SK-N-SH treated with all-trans-retinoic acid at 6 μM for 48 hours (cell line): ENCODE results near the gene C2CD4B.

Experiments used
- ATAC-seq: fragments of 200-7000 bp; cut with Tn5 transposase; 3 replicates; pipeline ENCODE4 v1.9.1; 2020; ENCODE audit warnings: mild to moderate bottlenecking, moderate library complexity
- ARNTL ChIP-seq: fragments of 450-650 bp; formaldehyde crosslinking; IDR thresholded peaks from 2 replicates; pipeline ENCODE4 v1.5.0; 2020; ENCODE audit warnings: low read depth, mild to moderate bottlenecking, moderate library complexity, borderline replicate concordance
- BACH2 ChIP-seq: fragments of 250-450 bp; sonication (Bioruptor Pico); IDR thresholded peaks from 2 replicates; pipeline ENCODE4 v1.9.0; 2021; ENCODE audit warnings: mild to moderate bottlenecking, borderline replicate concordance
- CSDC2 ChIP-seq: fragments of 250-450 bp; sonication (Bioruptor Pico); IDR thresholded peaks from 2 replicates; pipeline ENCODE4 v1.5.0; 2020; ENCODE audit warnings: mild to moderate bottlenecking, moderate library complexity
- ESRRG ChIP-seq: fragments of 250-450 bp; sonication (Bioruptor Pico); IDR thresholded peaks from 2 replicates; pipeline ENCODE4 v1.6.1; 2021; ENCODE audit warnings: mild to moderate bottlenecking
- GLIS3 ChIP-seq: fragments of 250-450 bp; sonication (Bioruptor Pico); IDR thresholded peaks from 2 replicates; pipeline ENCODE4 v1.5.0; 2020; ENCODE audit warnings: mild to moderate bottlenecking, moderate library complexity
- ISL1 ChIP-seq: fragments of 250-450 bp; sonication (Bioruptor Pico); IDR thresholded peaks from 2 replicates; pipeline ENCODE4 v2.1.2; 2022; ENCODE audit warnings: mild to moderate bottlenecking, moderate library complexity
- OSR1 ChIP-seq: fragments of 250-450 bp; sonication (Bioruptor Pico); IDR thresholded peaks from 2 replicates; pipeline ENCODE4 v1.8.0; 2022; ENCODE audit warnings: moderate library complexity, mild to moderate bottlenecking, inconsistent platforms
- PPARA ChIP-seq: fragments of 250-450 bp; sonication (Bioruptor Pico); IDR thresholded peaks from 2 replicates; pipeline ENCODE4 v1.5.0; 2020; ENCODE audit warnings: mild to moderate bottlenecking, borderline replicate concordance
- RARB ChIP-seq: fragments of 250-450 bp; sonication (Bioruptor Pico); IDR thresholded peaks from 2 replicates; pipeline ENCODE4 v1.8.0; 2021; ENCODE audit warnings: mild to moderate bottlenecking, moderate library complexity
- SNAI2 ChIP-seq: fragments of 250-450 bp; sonication (Bioruptor Pico); IDR thresholded peaks from 2 replicates; pipeline ENCODE4 v1.5.0; 2020; ENCODE audit warnings: mild to moderate bottlenecking, moderate library complexity
- TCF4 ChIP-seq: fragments of 250-450 bp; sonication (Bioruptor Pico); IDR thresholded peaks from 2 replicates; pipeline ENCODE4 v1.8.0; 2021; ENCODE audit warnings: mild to moderate bottlenecking, moderate library complexity, borderline replicate concordance
- TOX ChIP-seq: fragments of 250-450 bp; sonication (Bioruptor Pico); IDR thresholded peaks from 2 replicates; pipeline ENCODE4 v1.8.0; 2021; ENCODE audit warnings: mild to moderate bottlenecking, moderate library complexity, borderline replicate concordance
- ZC3H10 ChIP-seq: fragments of 250-450 bp; sonication (Bioruptor Pico); IDR thresholded peaks from 2 replicates; pipeline ENCODE4 v1.5.1; 2021; ENCODE audit warnings: mild to moderate bottlenecking, moderate library complexity
- ZFP3 ChIP-seq: fragments of 250-450 bp; sonication (Bioruptor Pico); IDR thresholded peaks from 2 replicates; pipeline ENCODE4 v1.5.0; 2020; ENCODE audit warnings: mild to moderate bottlenecking, moderate library complexity
- ZFP30 ChIP-seq: fragments of 450-650 bp; formaldehyde crosslinking; IDR thresholded peaks from 2 replicates; pipeline ENCODE4 v1.5.0; 2022; ENCODE audit warnings: mild to moderate bottlenecking, moderate library complexity
- ZNF565 ChIP-seq: fragments of 450-650 bp; formaldehyde crosslinking; conservative IDR thresholded peaks from 2 replicates; pipeline ENCODE4 v1.5.0; 2020; ENCODE audit warnings: low read depth, mild to moderate bottlenecking, moderate library complexity
- ZNF70 ChIP-seq: fragments of 450-650 bp; formaldehyde crosslinking; IDR thresholded peaks from 2 replicates; pipeline ENCODE4 v1.5.0; 2020; ENCODE audit warnings: mild to moderate bottlenecking, moderate library complexity
- ZNF8 ChIP-seq: fragments of 450-650 bp; formaldehyde crosslinking; IDR thresholded peaks from 2 replicates; pipeline ENCODE4 v1.5.0; 2020; ENCODE audit warnings: mild to moderate bottlenecking, moderate library complexity
- TF ChIP-seq, protein P1 (sequence below): fragments of 250-450 bp; sonication (Bioruptor Pico); IDR thresholded peaks from 2 replicates; pipeline ENCODE4 v1.8.0; 2020; ENCODE audit warnings: mild to moderate bottlenecking, moderate library complexity, borderline replicate concordance
- TF ChIP-seq, protein P2 (sequence below): fragments of 250-450 bp; sonication (Bioruptor Pico); IDR thresholded peaks from 2 replicates; pipeline ENCODE4 v1.5.1; 2020; ENCODE audit warnings: low read depth, mild to moderate bottlenecking, moderate library complexity
- TF ChIP-seq, protein P3 (sequence below): fragments of 250-450 bp; sonication (Bioruptor Pico); IDR thresholded peaks from 2 replicates; pipeline ENCODE4 v1.8.0; 2021; ENCODE audit warnings: low read depth, mild to moderate bottlenecking, moderate library complexity, borderline replicate concordance
- TF ChIP-seq, protein P4 (sequence below): fragments of 250-450 bp; sonication (Bioruptor Pico); IDR thresholded peaks from 2 replicates; pipeline ENCODE4 v1.5.0; 2020; ENCODE audit warnings: mild to moderate bottlenecking, moderate library complexity
- TF ChIP-seq, protein P5 (sequence below): fragments of 250-450 bp; sonication (Bioruptor Pico); IDR thresholded peaks from 2 replicates; pipeline ENCODE4 v1.5.1; 2021; ENCODE audit warnings: mild to moderate bottlenecking, moderate library complexity

The C2CD4B gene

DNA sequence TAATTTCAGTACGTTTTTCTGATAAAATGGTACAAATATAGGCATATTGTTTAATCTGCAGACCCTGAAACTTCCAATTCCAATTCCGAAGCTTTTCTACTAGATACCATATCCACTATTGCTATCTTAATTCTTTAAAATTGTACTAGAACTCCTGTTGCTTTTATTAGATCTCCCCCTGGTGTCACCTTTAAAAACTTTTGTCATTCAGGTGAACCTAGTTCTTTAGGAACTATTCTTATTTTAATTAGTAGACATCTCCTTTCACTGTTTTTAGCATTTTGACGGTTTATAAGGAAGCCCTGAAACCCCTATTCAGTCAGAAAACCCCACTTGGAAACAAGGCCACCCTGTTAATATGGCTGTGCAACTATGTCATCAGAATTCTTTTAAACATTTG is 22.3 kb downstream of the C2CD4B start:
- TF ChIP-seq ISL1 (CRISPR knock-in tag) (no peak), ZFP3 (CRISPR knock-in tag) (no peak), ZC3H10 (CRISPR knock-in tag) (no peak), RARB (CRISPR knock-in tag) (no peak), GLIS3 (CRISPR knock-in tag) (no peak), ZFP30 (CRISPR knock-in tag) (no peak), TCF4 (no peak), ESRRG (CRISPR knock-in tag) (no peak), TOX (CRISPR knock-in tag) (no peak), ARNTL (CRISPR knock-in tag) (no peak), BACH2 (CRISPR knock-in tag) (no peak), PPARA (no peak), ZNF70 (CRISPR knock-in tag) (no peak), SNAI2 (no peak), OSR1 (CRISPR knock-in tag) (no peak)
- TF ChIP-seq, protein P1, sequence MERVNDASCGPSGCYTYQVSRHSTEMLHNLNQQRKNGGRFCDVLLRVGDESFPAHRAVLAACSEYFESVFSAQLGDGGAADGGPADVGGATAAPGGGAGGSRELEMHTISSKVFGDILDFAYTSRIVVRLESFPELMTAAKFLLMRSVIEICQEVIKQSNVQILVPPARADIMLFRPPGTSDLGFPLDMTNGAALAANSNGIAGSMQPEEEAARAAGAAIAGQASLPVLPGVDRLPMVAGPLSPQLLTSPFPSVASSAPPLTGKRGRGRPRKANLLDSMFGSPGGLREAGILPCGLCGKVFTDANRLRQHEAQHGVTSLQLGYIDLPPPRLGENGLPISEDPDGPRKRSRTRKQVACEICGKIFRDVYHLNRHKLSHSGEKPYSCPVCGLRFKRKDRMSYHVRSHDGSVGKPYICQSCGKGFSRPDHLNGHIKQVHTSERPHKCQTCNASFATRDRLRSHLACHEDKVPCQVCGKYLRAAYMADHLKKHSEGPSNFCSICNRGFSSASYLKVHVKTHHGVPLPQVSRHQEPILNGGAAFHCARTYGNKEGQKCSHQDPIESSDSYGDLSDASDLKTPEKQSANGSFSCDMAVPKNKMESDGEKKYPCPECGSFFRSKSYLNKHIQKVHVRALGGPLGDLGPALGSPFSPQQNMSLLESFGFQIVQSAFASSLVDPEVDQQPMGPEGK (CRISPR knock-in tag) = no peak
- TF ChIP-seq, protein P2, sequence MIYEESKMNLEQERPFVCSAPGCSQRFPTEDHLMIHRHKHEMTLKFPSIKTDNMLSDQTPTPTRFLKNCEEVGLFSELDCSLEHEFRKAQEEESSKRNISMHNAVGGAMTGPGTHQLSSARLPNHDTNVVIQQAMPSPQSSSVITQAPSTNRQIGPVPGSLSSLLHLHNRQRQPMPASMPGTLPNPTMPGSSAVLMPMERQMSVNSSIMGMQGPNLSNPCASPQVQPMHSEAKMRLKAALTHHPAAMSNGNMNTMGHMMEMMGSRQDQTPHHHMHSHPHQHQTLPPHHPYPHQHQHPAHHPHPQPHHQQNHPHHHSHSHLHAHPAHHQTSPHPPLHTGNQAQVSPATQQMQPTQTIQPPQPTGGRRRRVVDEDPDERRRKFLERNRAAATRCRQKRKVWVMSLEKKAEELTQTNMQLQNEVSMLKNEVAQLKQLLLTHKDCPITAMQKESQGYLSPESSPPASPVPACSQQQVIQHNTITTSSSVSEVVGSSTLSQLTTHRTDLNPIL (CRISPR knock-in tag) = no peak
- TF ChIP-seq, protein P3, sequence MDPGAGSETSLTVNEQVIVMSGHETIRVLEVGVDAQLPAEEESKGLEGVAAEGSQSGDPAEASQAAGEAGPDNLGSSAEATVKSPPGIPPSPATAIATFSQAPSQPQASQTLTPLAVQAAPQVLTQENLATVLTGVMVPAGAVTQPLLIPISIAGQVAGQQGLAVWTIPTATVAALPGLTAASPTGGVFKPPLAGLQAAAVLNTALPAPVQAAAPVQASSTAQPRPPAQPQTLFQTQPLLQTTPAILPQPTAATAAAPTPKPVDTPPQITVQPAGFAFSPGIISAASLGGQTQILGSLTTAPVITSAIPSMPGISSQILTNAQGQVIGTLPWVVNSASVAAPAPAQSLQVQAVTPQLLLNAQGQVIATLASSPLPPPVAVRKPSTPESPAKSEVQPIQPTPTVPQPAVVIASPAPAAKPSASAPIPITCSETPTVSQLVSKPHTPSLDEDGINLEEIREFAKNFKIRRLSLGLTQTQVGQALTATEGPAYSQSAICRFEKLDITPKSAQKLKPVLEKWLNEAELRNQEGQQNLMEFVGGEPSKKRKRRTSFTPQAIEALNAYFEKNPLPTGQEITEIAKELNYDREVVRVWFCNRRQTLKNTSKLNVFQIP = no peak
- TF ChIP-seq, protein P4, sequence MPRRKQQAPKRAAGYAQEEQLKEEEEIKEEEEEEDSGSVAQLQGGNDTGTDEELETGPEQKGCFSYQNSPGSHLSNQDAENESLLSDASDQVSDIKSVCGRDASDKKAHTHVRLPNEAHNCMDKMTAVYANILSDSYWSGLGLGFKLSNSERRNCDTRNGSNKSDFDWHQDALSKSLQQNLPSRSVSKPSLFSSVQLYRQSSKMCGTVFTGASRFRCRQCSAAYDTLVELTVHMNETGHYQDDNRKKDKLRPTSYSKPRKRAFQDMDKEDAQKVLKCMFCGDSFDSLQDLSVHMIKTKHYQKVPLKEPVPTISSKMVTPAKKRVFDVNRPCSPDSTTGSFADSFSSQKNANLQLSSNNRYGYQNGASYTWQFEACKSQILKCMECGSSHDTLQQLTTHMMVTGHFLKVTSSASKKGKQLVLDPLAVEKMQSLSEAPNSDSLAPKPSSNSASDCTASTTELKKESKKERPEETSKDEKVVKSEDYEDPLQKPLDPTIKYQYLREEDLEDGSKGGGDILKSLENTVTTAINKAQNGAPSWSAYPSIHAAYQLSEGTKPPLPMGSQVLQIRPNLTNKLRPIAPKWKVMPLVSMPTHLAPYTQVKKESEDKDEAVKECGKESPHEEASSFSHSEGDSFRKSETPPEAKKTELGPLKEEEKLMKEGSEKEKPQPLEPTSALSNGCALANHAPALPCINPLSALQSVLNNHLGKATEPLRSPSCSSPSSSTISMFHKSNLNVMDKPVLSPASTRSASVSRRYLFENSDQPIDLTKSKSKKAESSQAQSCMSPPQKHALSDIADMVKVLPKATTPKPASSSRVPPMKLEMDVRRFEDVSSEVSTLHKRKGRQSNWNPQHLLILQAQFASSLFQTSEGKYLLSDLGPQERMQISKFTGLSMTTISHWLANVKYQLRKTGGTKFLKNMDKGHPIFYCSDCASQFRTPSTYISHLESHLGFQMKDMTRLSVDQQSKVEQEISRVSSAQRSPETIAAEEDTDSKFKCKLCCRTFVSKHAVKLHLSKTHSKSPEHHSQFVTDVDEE = no peak
- TF ChIP-seq, protein P5, sequence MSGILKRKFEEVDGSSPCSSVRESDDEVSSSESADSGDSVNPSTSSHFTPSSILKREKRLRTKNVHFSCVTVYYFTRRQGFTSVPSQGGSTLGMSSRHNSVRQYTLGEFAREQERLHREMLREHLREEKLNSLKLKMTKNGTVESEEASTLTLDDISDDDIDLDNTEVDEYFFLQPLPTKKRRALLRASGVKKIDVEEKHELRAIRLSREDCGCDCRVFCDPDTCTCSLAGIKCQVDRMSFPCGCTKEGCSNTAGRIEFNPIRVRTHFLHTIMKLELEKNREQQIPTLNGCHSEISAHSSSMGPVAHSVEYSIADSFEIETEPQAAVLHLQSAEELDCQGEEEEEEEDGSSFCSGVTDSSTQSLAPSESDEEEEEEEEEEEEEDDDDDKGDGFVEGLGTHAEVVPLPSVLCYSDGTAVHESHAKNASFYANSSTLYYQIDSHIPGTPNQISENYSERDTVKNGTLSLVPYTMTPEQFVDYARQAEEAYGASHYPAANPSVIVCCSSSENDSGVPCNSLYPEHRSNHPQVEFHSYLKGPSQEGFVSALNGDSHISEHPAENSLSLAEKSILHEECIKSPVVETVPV = no peak

GRCh38 chr15:62141643-62142588 is 23.2 kb downstream of the C2CD4B start:
- no peak for ATAC-seq
- no peak for TF ChIP-seq CSDC2 (CRISPR knock-in tag)
- peak; percentile 48 for TF ChIP-seq ISL1 (CRISPR knock-in tag)
- TF ChIP-seq, all 23 proteins: peak for 1

More for the DNA sequence above, 22.3 kb downstream of the C2CD4B start:
- no peak for ATAC-seq

- TF ChIP-seq ZFP3 (CRISPR knock-in tag) (no peak), GLIS3 (CRISPR knock-in tag) (no peak), ZNF565 (CRISPR knock-in tag) (no peak), RARB (CRISPR knock-in tag) (no peak), OSR1 (CRISPR knock-in tag) (no peak), ISL1 (CRISPR knock-in tag) (no peak), TOX (CRISPR knock-in tag) (no peak), ZNF8 (CRISPR knock-in tag) (no peak), CSDC2 (CRISPR knock-in tag) (no peak), ZC3H10 (CRISPR knock-in tag) (no peak), SNAI2 (no peak), ZFP30 (CRISPR knock-in tag) (no peak)
- TF ChIP-seq, protein P5 = no peak
- ATAC-seq = no peak
Observed at GRCh38 chr15:62141200-62141599, 23.9 kb downstream of the C2CD4B start.
